HEK293 (cell line): Measurements from ENCODE around the gene HDGF.

Experiments
- BCL11B ChIP-seq: fragments of 450-650 bp; formaldehyde crosslinking; IDR thresholded peaks from 2 replicates; pipeline ENCODE4 v1.5.1; 2016; ENCODE audit warnings: low read depth, missing biosample characterization, missing genetic modification characterization
- HOXD13 ChIP-seq: sonication (generic); formaldehyde crosslinking; IDR thresholded peaks from 2 replicates; pipeline ENCODE4 v1.8.0; 2022; ENCODE audit warnings: missing genetic modification reagents, borderline replicate concordance
- ZNF140 ChIP-seq: fragments of 450-650 bp; formaldehyde crosslinking; IDR thresholded peaks from 2 replicates; pipeline ENCODE4 v1.5.1; 2016; ENCODE audit warnings: missing biosample characterization, missing genetic modification characterization
- ZNF24 ChIP-seq: fragments of 450-650 bp; formaldehyde crosslinking; IDR thresholded peaks from 2 replicates; pipeline ENCODE4 v1.5.1; 2016; ENCODE audit warnings: missing biosample characterization, missing genetic modification characterization
- ZNF629 ChIP-seq: fragments of 450-650 bp; formaldehyde crosslinking; IDR thresholded peaks from 2 replicates; pipeline ENCODE4 v1.5.1; 2017; ENCODE audit warnings: missing biosample characterization, missing genetic modification characterization
- ZNF660 ChIP-seq: fragments of 450-650 bp; IDR thresholded peaks from 2 replicates; pipeline ENCODE4 v1.5.1; 2018; ENCODE audit warnings: missing biosample characterization, mild to moderate bottlenecking, missing genetic modification characterization
- TF ChIP-seq, protein P1 (sequence below): fragments of 450-650 bp; formaldehyde crosslinking; IDR thresholded peaks from 2 replicates; pipeline ENCODE4 v1.5.1; 2016; ENCODE audit warnings: missing biosample characterization, missing genetic modification characterization
- TF ChIP-seq, protein P2 (sequence below): fragments of 450-650 bp; formaldehyde crosslinking; IDR thresholded peaks from 2 replicates; pipeline ENCODE4 v1.5.1; 2016; ENCODE audit warnings: missing biosample characterization, missing genetic modification characterization
- TF ChIP-seq, protein P3 (sequence below): fragments of 450-650 bp; formaldehyde crosslinking; IDR thresholded peaks from 2 replicates; pipeline ENCODE4 v1.5.0; 2017; ENCODE audit warnings: missing biosample characterization, missing genetic modification characterization, borderline replicate concordance

DNA sequence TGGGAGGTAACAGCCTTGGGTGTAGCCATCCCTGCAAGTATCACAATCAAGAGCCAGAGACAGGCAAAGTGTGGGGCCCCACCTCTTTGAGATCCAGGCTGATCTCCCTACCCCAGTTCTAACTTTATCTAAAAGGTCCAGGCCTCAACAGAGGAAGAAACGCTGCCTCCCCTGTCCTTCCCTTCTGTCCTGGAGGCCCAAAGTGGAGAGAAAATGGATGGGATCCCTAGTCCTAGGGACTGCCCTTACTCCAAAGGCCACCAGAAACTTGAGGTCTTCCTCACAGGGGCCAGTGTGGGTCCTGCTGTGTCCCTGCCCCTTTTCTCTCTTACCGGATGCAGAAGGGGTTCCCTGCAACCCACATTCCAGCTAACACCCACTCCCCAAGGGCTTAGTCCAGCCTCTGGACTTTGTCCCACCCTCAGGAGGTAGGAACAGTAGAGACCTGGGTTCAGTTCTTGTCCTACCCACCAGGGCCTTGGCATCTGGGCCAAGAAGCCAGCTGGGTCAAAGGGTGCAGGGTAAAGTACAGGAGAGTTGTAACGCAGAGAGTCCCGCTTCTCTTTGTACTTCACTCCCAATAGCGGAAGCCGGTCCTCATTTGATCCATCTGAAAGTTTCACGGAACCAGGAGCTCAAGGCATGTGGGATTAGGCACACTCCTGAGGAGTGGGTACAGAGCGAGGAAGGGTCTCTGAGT, 1.9 kb downstream of the HDGF start:
- TF ChIP-seq ZNF24 (tag by site-specific recombination), result no peak
- TF ChIP-seq, protein P1, sequence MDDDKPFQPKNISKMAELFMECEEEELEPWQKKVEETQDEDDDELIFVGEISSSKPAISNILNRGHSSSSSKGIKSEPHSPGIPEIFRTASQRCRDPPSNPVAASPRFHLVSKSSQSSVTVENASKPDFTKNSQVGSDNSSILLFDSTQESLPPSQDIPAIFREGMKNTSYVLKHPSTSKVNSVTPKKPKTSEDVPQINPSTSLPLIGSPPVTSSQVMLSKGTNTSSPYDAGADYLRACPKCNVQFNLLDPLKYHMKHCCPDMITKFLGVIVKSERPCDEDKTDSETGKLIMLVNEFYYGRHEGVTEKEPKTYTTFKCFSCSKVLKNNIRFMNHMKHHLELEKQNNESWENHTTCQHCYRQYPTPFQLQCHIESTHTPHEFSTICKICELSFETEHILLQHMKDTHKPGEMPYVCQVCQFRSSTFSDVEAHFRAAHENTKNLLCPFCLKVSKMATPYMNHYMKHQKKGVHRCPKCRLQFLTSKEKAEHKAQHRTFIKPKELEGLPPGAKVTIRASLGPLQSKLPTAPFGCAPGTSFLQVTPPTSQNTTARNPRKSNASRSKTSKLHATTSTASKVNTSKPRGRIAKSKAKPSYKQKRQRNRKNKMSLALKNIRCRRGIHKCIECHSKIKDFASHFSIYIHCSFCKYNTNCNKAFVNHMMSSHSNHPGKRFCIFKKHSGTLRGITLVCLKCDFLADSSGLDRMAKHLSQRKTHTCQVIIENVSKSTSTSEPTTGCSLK (tag by site-specific recombination), result no peak
- no peak for TF ChIP-seq ZNF660
- TF ChIP-seq ZNF140 (tag by site-specific recombination), result no peak
- TF ChIP-seq HOXD13 (CRISPR knock-in tag), result no peak
- TF ChIP-seq, protein P2, sequence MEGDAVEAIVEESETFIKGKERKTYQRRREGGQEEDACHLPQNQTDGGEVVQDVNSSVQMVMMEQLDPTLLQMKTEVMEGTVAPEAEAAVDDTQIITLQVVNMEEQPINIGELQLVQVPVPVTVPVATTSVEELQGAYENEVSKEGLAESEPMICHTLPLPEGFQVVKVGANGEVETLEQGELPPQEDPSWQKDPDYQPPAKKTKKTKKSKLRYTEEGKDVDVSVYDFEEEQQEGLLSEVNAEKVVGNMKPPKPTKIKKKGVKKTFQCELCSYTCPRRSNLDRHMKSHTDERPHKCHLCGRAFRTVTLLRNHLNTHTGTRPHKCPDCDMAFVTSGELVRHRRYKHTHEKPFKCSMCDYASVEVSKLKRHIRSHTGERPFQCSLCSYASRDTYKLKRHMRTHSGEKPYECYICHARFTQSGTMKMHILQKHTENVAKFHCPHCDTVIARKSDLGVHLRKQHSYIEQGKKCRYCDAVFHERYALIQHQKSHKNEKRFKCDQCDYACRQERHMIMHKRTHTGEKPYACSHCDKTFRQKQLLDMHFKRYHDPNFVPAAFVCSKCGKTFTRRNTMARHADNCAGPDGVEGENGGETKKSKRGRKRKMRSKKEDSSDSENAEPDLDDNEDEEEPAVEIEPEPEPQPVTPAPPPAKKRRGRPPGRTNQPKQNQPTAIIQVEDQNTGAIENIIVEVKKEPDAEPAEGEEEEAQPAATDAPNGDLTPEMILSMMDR (tag by site-specific recombination), result no peak
- TF ChIP-seq, protein P3, sequence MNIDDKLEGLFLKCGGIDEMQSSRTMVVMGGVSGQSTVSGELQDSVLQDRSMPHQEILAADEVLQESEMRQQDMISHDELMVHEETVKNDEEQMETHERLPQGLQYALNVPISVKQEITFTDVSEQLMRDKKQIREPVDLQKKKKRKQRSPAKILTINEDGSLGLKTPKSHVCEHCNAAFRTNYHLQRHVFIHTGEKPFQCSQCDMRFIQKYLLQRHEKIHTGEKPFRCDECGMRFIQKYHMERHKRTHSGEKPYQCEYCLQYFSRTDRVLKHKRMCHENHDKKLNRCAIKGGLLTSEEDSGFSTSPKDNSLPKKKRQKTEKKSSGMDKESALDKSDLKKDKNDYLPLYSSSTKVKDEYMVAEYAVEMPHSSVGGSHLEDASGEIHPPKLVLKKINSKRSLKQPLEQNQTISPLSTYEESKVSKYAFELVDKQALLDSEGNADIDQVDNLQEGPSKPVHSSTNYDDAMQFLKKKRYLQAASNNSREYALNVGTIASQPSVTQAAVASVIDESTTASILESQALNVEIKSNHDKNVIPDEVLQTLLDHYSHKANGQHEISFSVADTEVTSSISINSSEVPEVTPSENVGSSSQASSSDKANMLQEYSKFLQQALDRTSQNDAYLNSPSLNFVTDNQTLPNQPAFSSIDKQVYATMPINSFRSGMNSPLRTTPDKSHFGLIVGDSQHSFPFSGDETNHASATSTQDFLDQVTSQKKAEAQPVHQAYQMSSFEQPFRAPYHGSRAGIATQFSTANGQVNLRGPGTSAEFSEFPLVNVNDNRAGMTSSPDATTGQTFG (tag by site-specific recombination), result no peak
- no peak for TF ChIP-seq BCL11B
- TF ChIP-seq ZNF629, result no peak
